ENCODE data around the gene DGKE. TPM values are rescaled to one million over a fixed set of nuclear protein-coding genes. Genes with fewer than 3 reads are reported as not detected.

DGKE gene
- total RNA-seq, 2 donors from 2014 or later, result 7.8 to 10.5 TPM

- H3K27ac ChIP-seq, result no peak overlapping the region
- DNase-seq, result no peak
- H3K4me3 ChIP-seq, result no peak overlapping the region
- H3K36me3 ChIP-seq, result no peaks in the 10 kb centered on the region
- H3K9ac ChIP-seq (ENCODE audit: low read depth in 2 of 2, low read length in 2 of 2), result no peak overlapping the region
- no peaks in the 10 kb centered on the region for H3K9me3 ChIP-seq
- no peak for TF ChIP-seq CTCF (IDR thresholded peaks at IDR 0.05)
- no peaks in the 10 kb centered on the region for H3K27me3 ChIP-seq
- intact Hi-C loops (cut with DNase I), result no loop called here
- no peaks in the 10 kb centered on the region for H3K4me1 ChIP-seq
Measured at GRCh38 chr17:56812901-56813388, 21.0 kb upstream of the DGKE start.

DNA sequence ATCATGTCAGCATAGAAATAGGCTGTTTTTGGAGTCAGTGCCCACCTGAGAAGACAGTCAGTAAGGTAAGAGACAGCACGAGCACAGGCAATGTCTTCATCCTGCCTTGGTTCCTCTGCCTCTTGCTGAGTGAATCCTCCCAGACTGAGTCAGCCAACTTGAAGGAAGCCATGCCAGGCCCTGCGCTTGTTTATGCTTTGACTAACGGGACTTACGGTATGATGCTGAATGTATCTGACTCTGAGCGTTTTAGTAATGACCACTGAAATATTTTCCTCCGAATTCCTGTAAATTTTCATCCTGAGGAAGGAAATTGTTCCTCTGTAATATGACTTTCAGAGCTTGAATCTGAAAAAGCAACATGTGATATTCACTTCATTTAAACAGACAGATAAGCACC is 18.2 kb upstream of the DGKE start:
- Histone ChIP-seq H3K4me1 (no peaks in the 10 kb centered on the region), H3K9me3 (no peaks in the 10 kb centered on the region), H3K4me3 (no peak overlapping the region), H3K27me3 (no peaks in the 10 kb centered on the region), H3K27ac (no peak overlapping the region), H3K9ac (ENCODE audit: low read depth in 2 of 2, low read length in 2 of 2) (no peak overlapping the region), H3K36me3 (no peaks in the 10 kb centered on the region)
- intact Hi-C loops (cut with DNase I), result no loop called here
- no peak for TF ChIP-seq CTCF (IDR thresholded peaks at IDR 0.05)
- no peak for DNase-seq

DNA sequence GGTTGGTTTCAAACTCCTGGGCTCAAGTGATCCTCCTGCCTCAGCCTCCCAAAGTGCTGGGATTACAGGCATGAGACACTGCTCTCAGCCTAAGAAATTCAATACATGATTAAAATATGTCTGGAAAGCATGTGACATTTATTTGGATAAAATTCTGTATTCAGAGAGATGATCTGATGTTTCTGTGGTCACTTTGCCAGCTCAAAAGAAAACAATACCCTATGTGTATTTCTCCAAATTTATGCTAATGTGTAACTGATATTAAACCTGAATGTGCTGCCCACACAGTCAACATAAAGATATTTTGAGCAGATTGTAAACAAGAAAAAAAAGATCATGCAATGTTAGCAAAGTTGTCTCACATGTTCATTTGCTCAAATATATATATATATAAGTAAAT is 16.9 kb upstream of the DGKE start:
- Histone ChIP-seq H3K9me3 (no peaks in the 10 kb centered on the region), H3K4me3 (no peak overlapping the region), H3K9ac (ENCODE audit: low read depth in 2 of 2, low read length in 2 of 2) (no peak overlapping the region), H3K36me3 (no peaks in the 10 kb centered on the region), H3K27me3 (no peaks in the 10 kb centered on the region), H3K27ac (no peak overlapping the region), H3K4me1 (no peaks in the 10 kb centered on the region)
- TF ChIP-seq CTCF (IDR thresholded peaks at IDR 0.05), result no peak
- no peak for DNase-seq
- intact Hi-C loops (cut with DNase I), result no loop called here

- intact Hi-C loops (cut with DNase I), result no loop called here
- no peak overlapping the region for H3K27ac ChIP-seq
- no peak for TF ChIP-seq CTCF (IDR thresholded peaks at IDR 0.05)
- H3K4me3 ChIP-seq, result no peak overlapping the region
- H3K36me3 ChIP-seq, result no peaks in the 10 kb centered on the region
- H3K9ac ChIP-seq (ENCODE audit: low read depth in 2 of 2, low read length in 2 of 2), result no peak overlapping the region
- H3K4me1 ChIP-seq, result no peaks in the 10 kb centered on the region
- H3K9me3 ChIP-seq, result no peaks in the 10 kb centered on the region
- DNase-seq, result no peak
- H3K27me3 ChIP-seq, result no peaks in the 10 kb centered on the region
Measured at GRCh38 chr17:56819030-56819429, 14.9 kb upstream of the DGKE start.

DNA sequence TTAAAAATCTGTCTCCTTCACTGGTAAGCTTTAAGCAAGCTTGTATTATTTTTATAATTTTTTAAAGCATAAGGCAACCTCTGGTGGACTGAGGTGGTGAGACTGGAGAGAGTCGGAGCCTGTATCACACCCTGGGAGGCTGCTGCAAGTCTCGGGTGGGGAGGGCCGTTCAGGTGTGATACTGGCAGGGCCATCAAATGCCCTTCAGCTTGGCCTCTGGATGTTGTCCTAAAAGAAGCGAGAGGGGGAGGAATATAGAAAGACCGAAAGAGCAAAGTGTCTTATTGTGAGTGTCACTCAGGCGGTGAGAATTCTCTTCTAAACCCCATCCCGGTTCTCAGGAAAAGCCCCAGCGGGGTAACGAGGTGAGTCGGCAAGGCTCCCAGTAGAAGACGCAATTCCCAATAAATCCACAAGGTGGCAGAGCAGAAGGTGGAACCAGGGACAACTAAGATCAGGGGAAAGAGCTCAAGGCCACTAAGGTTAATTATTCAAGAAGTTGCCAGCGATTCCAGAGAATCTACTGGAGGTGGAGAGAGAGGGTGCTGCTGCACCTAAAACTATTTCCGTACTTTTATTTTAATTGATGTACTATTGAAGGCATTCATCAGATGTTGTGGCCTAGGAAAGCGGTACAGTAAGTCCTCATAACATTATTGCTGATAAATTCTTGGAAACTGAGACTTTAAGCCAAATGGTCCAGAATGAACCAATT is 14.4 kb upstream of the DGKE start:
- peak; percentile 91 for DNase-seq
- H3K27ac ChIP-seq, result no peak overlapping the region
- intact Hi-C loops (cut with DNase I), result loop anchor here (2.0 kb wide), 1 partner anchor 119 kb away; no protein-coding TSS in a partner anchor

More for the DNA sequence above, 14.4 kb upstream of the DGKE start:
- no peaks in the 10 kb centered on the region for H3K27me3 ChIP-seq
- no peaks in the 10 kb centered on the region for H3K9me3 ChIP-seq
- TF ChIP-seq CTCF (IDR thresholded peaks at IDR 0.05), result peak; percentile 86
- H3K9ac ChIP-seq (ENCODE audit: low read depth in 2 of 2, low read length in 2 of 2), result no peak overlapping the region
- no peaks in the 10 kb centered on the region for H3K36me3 ChIP-seq
- H3K4me3 ChIP-seq, result no peak overlapping the region
- no peaks in the 10 kb centered on the region for H3K4me1 ChIP-seq
